B cell (primary cell): Measurements from ENCODE around the gene LYRM1. TPM values are rescaled to one million over a fixed set of nuclear protein-coding genes. Genes with fewer than 3 reads are reported as not detected.

Source experiments
- ATAC-seq: fragments of 200-7000 bp; cut with Tn5 transposase; one replicate; pipeline ENCODE4 v1.10.0; 2021; ENCODE audit warnings: low read depth, mild to moderate bottlenecking, moderate number of reproducible peaks, moderate library complexity
- CTCF ChIA-PET: fragments of 350-600 bp; sonication (Branson Sonifier 250); formaldehyde crosslinking; loops from one replicate; lab custom pipeline; 2021; ENCODE audit warnings: antibody characterized with exemption, inconsistent platforms; lab: Charles Lee
- POLR2A ChIA-PET: fragments of 350-600 bp; sonication (Branson Sonifier 250); formaldehyde crosslinking; loops from one replicate; lab custom pipeline; 2021; ENCODE audit warnings: antibody characterized with exemption; lab: Charles Lee
- DNase-seq: peaks from one replicate; pipeline ENCODE4 v3.0.0; 2013
- H2AFZ ChIP-seq: 2 replicates; pipeline ENCODE4 v1.6.1; 2012; ENCODE audit warnings: mild to moderate bottlenecking, low read depth, low read length; ENCODE audit not compliant: insufficient read depth, poor library complexity, severe bottlenecking
- H3K27ac ChIP-seq, 2 donors: 1 replicate in 1 of 2; 2 replicates in 1 of 2; pipeline ENCODE4 v1.5.1; 2012 to 2013; ENCODE audit warnings: low read length in 2 of 2, mild to moderate bottlenecking in 2 of 2, moderate library complexity in 1 of 2
- H3K27me3 ChIP-seq, 4 experiments: fragments of 200-600 bp in 1 of 4; sonication (generic) in 1 of 4; replicated peaks in 1 of 4; 1 replicate in 2 of 4; 2 replicates in 2 of 4; pipeline versions ENCODE4 v1.6.1 to v1.7.0; 2013 to 2016; ENCODE audit warnings: low read length in 3 of 4, mild to moderate bottlenecking in 2 of 4, mixed read lengths in 1 of 4, moderate library complexity in 1 of 4; ENCODE audit not compliant: insufficient read depth in 4 of 4, control insufficient read depth in 3 of 4; ENCODE audit errors: control extremely low read depth in 1 of 4
- H3K36me3 ChIP-seq, 2 experiments: replicated peaks in 1 of 2; 1 replicate in 1 of 2; 2 replicates in 1 of 2; pipeline versions ENCODE4 v1.6.1 to v1.7.1; 2013; ENCODE audit warnings: low read length in 1 of 2; ENCODE audit not compliant: insufficient read depth in 2 of 2, control insufficient read depth in 1 of 2; ENCODE audit errors: control extremely low read depth in 1 of 2, extremely low read depth in 1 of 2
- H3K4me1 ChIP-seq, 2 donors: fragments of 200-600 bp in 1 of 2; sonication (generic) in 1 of 2; 1 replicate in 1 of 2; 2 replicates in 1 of 2; pipeline versions ENCODE4 v1.5.1 to v1.6.1; 2013 to 2017; ENCODE audit warnings: low read length in 2 of 2; ENCODE audit not compliant: control insufficient read depth in 2 of 2, insufficient read depth in 2 of 2
- H3K4me2 ChIP-seq: replicated peaks from 2 replicates; pipeline ENCODE3; 2012; ENCODE audit warnings: mild to moderate bottlenecking, low read depth, low read length; ENCODE audit not compliant: poor library complexity, severe bottlenecking
- H3K4me3 ChIP-seq, 5 experiments: fragments of 200-600 bp in 1 of 5; sonication (generic) in 1 of 5; 1 replicate in 3 of 5; 2 replicates in 2 of 5; pipeline versions ENCODE4 v1.5.1 to v1.7.0; 2011 to 2016; ENCODE audit warnings: low read length in 4 of 5, mild to moderate bottlenecking in 4 of 5, low read depth in 2 of 5, control low read depth in 1 of 5, moderate library complexity in 1 of 5; ENCODE audit not compliant: insufficient read depth in 1 of 5; ENCODE audit errors: control extremely low read depth in 1 of 5, extremely low read depth in 1 of 5
- H3K79me2 ChIP-seq: fragments of 200-600 bp; sonication (generic); one replicate; pipeline ENCODE4 v1.6.0; 2016; ENCODE audit warnings: low read length; ENCODE audit not compliant: control insufficient read depth, insufficient read depth
- H3K9ac ChIP-seq: fragments of 200-600 bp; sonication (generic); 2 replicates; pipeline ENCODE4 v1.6.1; 2017; ENCODE audit warnings: mild to moderate bottlenecking, low read length, moderate library complexity
- H3K9me3 ChIP-seq, 3 donors: one replicate each; pipeline versions ENCODE4 v1.6.1 to v1.7.1; 2013; ENCODE audit warnings: low read length in 2 of 3; ENCODE audit not compliant: control insufficient read depth in 2 of 3, insufficient read depth in 1 of 3; ENCODE audit errors: control extremely low read depth in 1 of 3
- H4K20me1 ChIP-seq: 2 replicates; pipeline ENCODE4 v1.6.0; 2012; ENCODE audit warnings: mild to moderate bottlenecking, low read length; ENCODE audit not compliant: insufficient read depth, control insufficient read depth, poor library complexity, severe bottlenecking
- H3K27ac Mint-ChIP-seq: one replicate; pipeline ENCODE4 v1.8.0; 2021; ENCODE audit warnings: mixed read lengths
- H3K27me3 Mint-ChIP-seq: one replicate; pipeline ENCODE4 v1.8.0; 2021; ENCODE audit warnings: mixed read lengths
- H3K4me1 Mint-ChIP-seq: one replicate; pipeline ENCODE4 v1.8.0; 2021; ENCODE audit warnings: mixed read lengths
- H3K4me3 Mint-ChIP-seq: one replicate; pipeline ENCODE4 v1.8.0; 2021; ENCODE audit warnings: mixed read lengths
- H3K9me3 Mint-ChIP-seq: one replicate; pipeline ENCODE4 v1.8.0; 2022; ENCODE audit warnings: mixed read lengths; ENCODE audit not compliant: insufficient read depth
- CTCF ChIP-seq: fragments of 200-600 bp; IDR thresholded peaks from one replicate; pipeline ENCODE4 v1.8.0; 2022; ENCODE audit warnings: antibody characterized with exemption, mild to moderate bottlenecking
- EZH2 ChIP-seq: IDR thresholded peaks from 2 replicates; pipeline ENCODE4 v1.6.1; 2012; ENCODE audit warnings: borderline replicate concordance, low read depth, mild to moderate bottlenecking, moderate library complexity, low read length; ENCODE audit not compliant: insufficient read depth, poor library complexity, severe bottlenecking
- WGBS: methylation state at CpG from one replicate; pipeline ENCODE4 v1.1.5; 2013; ENCODE audit warnings: missing lambda C conversion rate; ENCODE audit not compliant: insufficient coverage; 5-methylcytosine and 5-hydroxymethylcytosine counted together
- intact Hi-C: fragments of 100-400 bp; cut with micrococcal nuclease; formaldehyde crosslinking; loops from one replicate; pipeline ENCODE4 v1.10.0; 2022
- polyA plus RNA-seq: library from polyadenylated mRNA; depleted of rRNA; stranded (reverse); fragments of >200 nt; gene quantifications from 2 replicates; pipeline ENCODE4 v1.2.3, GENCODE V29; 2012
- total RNA-seq, 2 donors: library from RNA; stranded (reverse); fragments of 120-200 nt in 1 of 2; gene quantifications; 1 replicate in 1 of 2; 2 replicates in 1 of 2; pipeline versions ENCODE4 v1.2.3 to v1.2.4, GENCODE V29; 2013 to 2022

The LYRM1 gene
- total and polyA plus RNA-seq, 2 donors (not counting 1 experiment from before 2014, with no cell fraction given): 20.0 to 21.8 TPM

- intact Hi-C loops: no loop called here
- Histone ChIP-seq H3K36me3 (peaks cover 0 to 6% of the 10 kb centered on the region in 2 experiments), H3K9ac (no peak overlapping the region), H4K20me1 (peaks cover 28% of the 10 kb centered on the region), H3K4me3 (no peak overlapping the region), H3K79me2 (peaks cover 67% of the 10 kb centered on the region), H2AFZ (no peak overlapping the region), H3K4me2 (no peak overlapping the region), H3K9me3 (no peaks in the 10 kb centered on the region), H3K4me1 (peaks cover 26 to 27% of the 10 kb centered on the region in 2 donors), H3K27ac (no peak overlapping the region), H3K27me3 (no peaks in the 10 kb centered on the region)
- WGBS: 0% methylated on average over 1 of the region's 2 CpGs
- CTCF ChIA-PET: interaction anchor here (1.9 kb wide), 1 partner anchor 23 kb away, joined by 4 read pairs; no protein-coding TSS in a partner anchor
- POLR2A ChIA-PET: no interaction called here
- TF ChIP-seq CTCF: no peak
- TF ChIP-seq EZH2: no peak
- Mint-ChIP-seq H3K4me1 (peaks cover 29% of the 10 kb centered on the region), H3K4me3 (no peak overlapping the region), H3K27ac (no peak overlapping the region), H3K9me3 (no peaks in the 10 kb centered on the region), H3K27me3 (no peaks in the 10 kb centered on the region)
- DNase-seq: no peak
- no peak for ATAC-seq
These were observed 29.3 kb upstream of the LYRM1 start for GRCh38 chr16:20871258-20871657.

GRCh38 chr16:20871941-20872815, 28.4 kb upstream of the LYRM1 start:
- H3K4me1 Mint-ChIP-seq: peaks cover 30% of the 10 kb centered on the region
- intact Hi-C loops: no loop called here

More at GRCh38 chr16:20871941-20872815, 28.4 kb upstream of the LYRM1 start:
- H3K4me2 ChIP-seq: no peak overlapping the region
- no peak overlapping the region for H3K9ac ChIP-seq
- H4K20me1 ChIP-seq: peaks cover 28% of the 10 kb centered on the region
- CTCF ChIA-PET: interaction anchor here (0.6 to 1.9 kb wide), 2 partner anchors 22 to 24 kb away, joined by 3 to 4 read pairs; no protein-coding TSS in a partner anchor
- Mint-ChIP-seq H3K27ac (no peak overlapping the region), H3K4me3 (no peak overlapping the region), H3K27me3 (no peaks in the 10 kb centered on the region), H3K9me3 (no peaks in the 10 kb centered on the region)
- H3K27ac ChIP-seq: no peak overlapping the region
- WGBS: 60% methylated on average over 2 of the region's 9 CpGs
- peaks cover 60% of the 10 kb centered on the region for H3K79me2 ChIP-seq
- POLR2A ChIA-PET: no interaction called here
- H2AFZ ChIP-seq: no peak overlapping the region
- H3K36me3 ChIP-seq: peaks cover 0 to 4% of the 10 kb centered on the region in 2 experiments
- TF ChIP-seq EZH2: no peak
- TF ChIP-seq CTCF: no peak
- H3K9me3 ChIP-seq: no peaks in the 10 kb centered on the region
- H3K4me3 ChIP-seq: no peak overlapping the region
- ATAC-seq (no peak), DNase-seq (no peak)
- H3K4me1 ChIP-seq: peaks cover 26 to 27% of the 10 kb centered on the region in 2 donors
- H3K27me3 ChIP-seq: no peaks in the 10 kb centered on the region
